GM12875 (cell line): ENCODE data around the gene CARS1.

ENCODE experiments used
- H3K4me3 ChIP-seq: one replicate; pipeline ENCODE4 v1.5.1; 2011; ENCODE audit warnings: low read depth, low read length, control low read depth
- CTCF ChIP-seq: IDR thresholded peaks from 2 replicates; pipeline ENCODE4 v1.5.1; 2011; ENCODE audit warnings: low read depth, mild to moderate bottlenecking, control low read depth, inconsistent platforms, low read length, moderate library complexity, borderline replicate concordance; ENCODE audit not compliant: insufficient read depth

The CARS1 gene

DNA sequence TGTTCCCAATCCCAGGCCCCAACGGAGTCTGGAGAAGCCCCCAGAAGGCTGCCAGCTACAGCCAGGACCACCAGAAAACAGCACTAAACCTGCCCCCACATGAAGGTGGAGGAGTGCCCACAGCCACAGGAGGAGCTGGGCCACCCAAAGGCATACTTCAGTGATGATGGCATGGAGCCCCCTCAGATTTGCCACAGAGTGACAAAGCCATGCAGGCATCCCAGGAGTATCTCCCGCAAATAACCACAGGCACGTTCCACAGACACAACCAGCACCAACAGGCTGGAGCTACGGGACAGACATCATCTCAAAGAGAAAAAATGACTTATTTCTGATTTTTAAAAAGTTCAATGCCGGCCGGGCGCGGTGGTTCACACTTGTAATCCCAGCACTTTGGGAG is 10.6 kb downstream of the CARS1 start:
- no peak for TF ChIP-seq CTCF

DNA sequence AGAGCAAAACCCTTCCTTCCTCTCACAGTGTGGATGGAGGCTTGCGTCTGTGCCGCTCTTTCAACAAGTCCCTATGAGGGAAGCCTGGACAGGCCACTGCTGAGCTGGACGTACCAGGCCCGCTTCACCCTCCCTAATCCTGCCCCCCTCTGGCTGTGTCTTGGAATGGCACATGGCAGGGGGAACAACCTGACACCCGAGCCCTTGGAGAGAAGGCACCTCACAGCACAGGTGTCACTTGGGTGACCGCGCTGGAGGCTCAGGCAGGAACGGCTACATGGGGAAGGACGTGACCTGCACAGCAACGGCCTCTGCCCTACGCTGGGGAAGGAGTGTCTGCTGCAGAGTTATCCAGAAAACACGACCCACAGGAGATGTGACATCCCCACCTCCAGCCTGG is 11.0 kb downstream of the CARS1 start:
- no peak overlapping the region for H3K4me3 ChIP-seq
- TF ChIP-seq CTCF = peak; percentile 25; the same call in 1 of the 2 replicates

More for the DNA sequence above, 10.6 kb downstream of the CARS1 start:
- H3K4me3 ChIP-seq = no peak overlapping the region

DNA sequence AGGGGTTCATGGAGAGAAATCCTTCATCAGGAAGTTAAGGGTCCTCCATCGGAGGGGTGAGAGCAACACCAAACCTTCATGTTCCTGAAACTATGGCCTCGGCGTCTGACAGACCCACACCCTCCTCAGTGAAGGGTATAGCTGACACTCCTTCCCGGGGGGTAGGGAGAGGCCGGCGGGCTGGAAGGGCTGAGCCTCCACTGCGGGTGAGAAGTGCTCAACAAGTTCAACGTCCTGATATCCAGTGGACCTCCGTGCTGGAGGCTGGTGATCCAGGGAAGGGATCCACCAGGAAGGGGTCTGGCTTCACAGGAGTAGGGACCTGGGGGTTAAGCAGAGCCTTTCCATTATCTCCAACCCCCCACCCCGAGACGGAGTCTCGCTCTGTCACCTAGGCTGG is 12.3 kb downstream of the CARS1 start:
- no peak for TF ChIP-seq CTCF
- H3K4me3 ChIP-seq = no peak overlapping the region

GRCh38 chr11:3044004-3044403 is 13.2 kb downstream of the CARS1 start:
- no peak overlapping the region for H3K4me3 ChIP-seq
- no peak for TF ChIP-seq CTCF

DNA sequence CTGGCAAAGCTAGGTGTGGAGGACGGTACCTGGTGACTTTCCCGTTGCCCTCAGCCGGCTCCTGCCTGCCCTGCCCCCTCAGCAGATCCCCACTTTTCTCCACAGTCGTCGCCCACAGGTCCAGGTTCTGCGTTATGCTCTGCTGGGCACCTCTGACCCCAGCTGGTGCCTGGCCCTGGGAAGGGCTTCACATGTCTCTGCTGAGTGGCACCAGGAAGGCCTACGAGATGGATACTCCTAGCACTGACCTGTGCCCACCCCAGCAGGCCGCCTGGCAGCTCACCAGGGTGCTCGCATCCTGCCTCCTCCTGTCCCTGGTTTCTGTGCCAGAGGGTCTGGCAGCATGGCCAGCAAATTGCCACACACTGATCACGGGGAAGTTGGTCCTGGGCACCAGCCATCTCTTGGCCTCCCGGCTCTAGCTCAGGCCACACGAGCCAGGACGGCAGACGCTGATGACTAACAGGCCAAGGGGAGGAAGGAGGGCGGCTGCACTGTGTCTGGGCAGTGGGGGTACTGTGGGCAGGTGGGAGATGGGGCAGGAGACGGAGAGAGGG is 13.8 kb downstream of the CARS1 start:
- no peak for TF ChIP-seq CTCF

DNA sequence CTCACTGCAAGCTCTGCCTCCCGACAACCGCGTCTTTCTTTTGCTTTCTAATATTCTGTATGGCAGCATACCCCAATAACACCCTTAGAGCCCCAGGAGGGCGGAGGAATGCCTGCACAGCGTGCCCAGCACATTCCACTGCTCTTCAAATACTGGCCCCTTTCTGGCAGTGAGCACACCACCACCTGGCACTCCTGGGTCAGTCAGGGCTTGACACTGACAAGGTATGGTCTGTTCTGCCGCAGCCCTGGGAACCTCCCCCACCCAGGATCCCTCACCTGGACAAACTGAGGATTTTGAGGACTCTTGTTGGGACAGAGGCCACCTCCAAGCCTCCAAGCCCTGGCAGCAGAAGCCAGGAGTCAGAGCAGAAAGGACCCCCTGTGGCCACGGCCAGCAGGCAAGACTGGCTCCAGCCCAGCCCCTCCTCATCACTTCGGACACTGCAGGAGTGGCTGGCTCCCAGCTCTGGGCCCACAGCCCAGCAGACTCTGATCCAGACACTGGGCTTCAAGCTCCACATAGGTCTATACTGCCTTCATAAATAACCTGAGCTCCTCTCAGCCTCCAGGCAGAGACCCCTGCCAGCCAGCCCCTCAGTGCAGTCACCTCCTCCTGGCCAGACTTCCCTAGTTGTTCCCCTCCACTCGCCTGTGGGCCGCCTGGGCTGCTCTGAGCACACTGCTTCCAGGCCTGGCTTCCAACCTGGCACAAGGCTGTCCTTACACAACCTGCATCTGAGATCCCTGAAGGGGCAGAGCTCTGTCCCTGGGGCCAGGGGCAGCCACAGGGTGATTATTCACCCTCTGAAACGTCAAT is 14.5 kb downstream of the CARS1 start:
- no peak for TF ChIP-seq CTCF
- no peak overlapping the region for H3K4me3 ChIP-seq

More for the DNA sequence above, 13.8 kb downstream of the CARS1 start:
- H3K4me3 ChIP-seq = no peak overlapping the region
